Measurements from ENCODE around the gene ADAMTS16. TPM values are rescaled to one million over a fixed set of nuclear protein-coding genes. Genes with fewer than 3 reads are reported as not detected.

The ADAMTS16 gene
- total RNA-seq: 0.30 and 0.50 TPM in 2 replicates

GRCh38 chr5:5139777-5140478 lies at the start of gene ADAMTS16:
ADAMTS16 (plus strand) TSS chr5:5140330; CDS start chr5:5140468, 138 bp downstream.

